Ascending aorta (tissue), 2 donors: ENCODE data around the gene LRRC46. TPM values are rescaled to one million over a fixed set of nuclear protein-coding genes. Genes with fewer than 3 reads are reported as not detected.
A peak's percentile ranks its signal among the peaks of the same experiment; 100 is the strongest.

Experiments used
- DNase-seq, 2 donors: peaks; one replicate each; pipeline ENCODE4 v3.0.0-alpha.2; 2019; ENCODE audit warnings: low spot score in 2 of 2
- H3K27ac ChIP-seq, 2 donors: fragments of 200-600 bp; sonication (generic); one replicate each; pipeline ENCODE4 v1.5.1; 2016 to 2017; ENCODE audit warnings: mild to moderate bottlenecking in 1 of 2
- H3K27me3 ChIP-seq: fragments of 200-600 bp; sonication (generic); one replicate; pipeline ENCODE4 v1.5.1; 2017
- H3K36me3 ChIP-seq, 2 donors: fragments of 200-600 bp; sonication (generic); one replicate each; pipeline ENCODE4 v1.5.1; 2016
- H3K4me1 ChIP-seq, 2 donors: fragments of 200-600 bp; sonication (generic); one replicate each; pipeline ENCODE4 v1.5.1; 2016 to 2017; ENCODE audit warnings: mild to moderate bottlenecking in 1 of 2
- H3K4me3 ChIP-seq, 2 donors: fragments of 200-600 bp; sonication (generic); one replicate each; pipeline ENCODE4 v1.5.1; 2016 to 2017; ENCODE audit warnings: mild to moderate bottlenecking in 1 of 2
- H3K9me3 ChIP-seq, 2 donors: fragments of 200-600 bp; sonication (generic); one replicate each; pipeline ENCODE4 v1.5.1; 2016
- CTCF ChIP-seq, 3 experiments: fragments of 200-600 bp in 2 of 3; fragments of 450-650 bp in 1 of 3; sonication (generic) in 2 of 3; IDR thresholded peaks; one replicate each; pipeline ENCODE4 v1.5.1; 2016 to 2019; ENCODE audit warnings: antibody characterized with exemption in 3 of 3, mild to moderate bottlenecking in 1 of 3, moderate library complexity in 1 of 3
- intact Hi-C: fragments of 100-400 bp; cut with DNase I; formaldehyde crosslinking; loops from one replicate; pipeline ENCODE4 v1.15.1; 2023
- total RNA-seq: library from RNA; depleted of rRNA; stranded (reverse); fragments of >200 nt; gene quantifications from one replicate; pipeline ENCODE4 v1.1.0, GENCODE V29; 2016

Gene LRRC46
- total RNA-seq, 1 donor from 2014 or later: not detected

GRCh38 chr17:47846716-47847340 is 15.4 kb downstream of the LRRC46 start:
- H3K4me1 ChIP-seq: peaks cover 5 to 15% of the 10 kb centered on the region in 2 donors
- no peaks in the 10 kb centered on the region for H3K9me3 ChIP-seq
- H3K36me3 ChIP-seq: no peaks in the 10 kb centered on the region
- no peak overlapping the region for H3K4me3 ChIP-seq
- no peak overlapping the region for H3K27ac ChIP-seq
- no peak for DNase-seq
- intact Hi-C loops: loop anchor here (10.0 kb wide), 2 partner anchors 258 to 288 kb away; partner anchors contain the start of genes CBX1 and SNX11
- peak in 1 of 3 experiments; percentile 2 for TF ChIP-seq CTCF (IDR thresholded peaks at IDR 0.05)
- peaks cover 24% of the 10 kb centered on the region for H3K27me3 ChIP-seq

- H3K27ac ChIP-seq: no peak overlapping the region
- no peaks in the 10 kb centered on the region for H3K36me3 ChIP-seq
- peaks cover 5 to 16% of the 10 kb centered on the region in 2 donors for H3K4me1 ChIP-seq
- DNase-seq: no peak
- TF ChIP-seq CTCF (IDR thresholded peaks at IDR 0.05): peak in 2 of 3 experiments; percentile 0 to 28
- intact Hi-C loops: loop anchor here (10.0 kb wide), 2 partner anchors 257 to 287 kb away; partner anchors contain the start of genes CBX1 and SNX11
- no peaks in the 10 kb centered on the region for H3K9me3 ChIP-seq
- no peak overlapping the region for H3K4me3 ChIP-seq
- H3K27me3 ChIP-seq: peaks cover 30% of the 10 kb centered on the region
These were observed 16.1 kb downstream of the LRRC46 start for GRCh38 chr17:47847341-47848197.

GRCh38 chr17:47848198-47848513 is 16.7 kb downstream of the LRRC46 start:
- Histone ChIP-seq H3K4me1 (peaks cover 5 to 16% of the 10 kb centered on the region in 2 donors), H3K9me3 (no peaks in the 10 kb centered on the region), H3K27me3 (peaks cover 30% of the 10 kb centered on the region), H3K27ac (no peak overlapping the region), H3K36me3 (no peaks in the 10 kb centered on the region), H3K4me3 (no peak overlapping the region)
- intact Hi-C loops: loop anchor here (10.0 kb wide), 2 partner anchors 257 to 287 kb away; partner anchors contain the start of genes CBX1 and SNX11
- no peak for TF ChIP-seq CTCF (IDR thresholded peaks at IDR 0.05)
- no peak for DNase-seq

GRCh38 chr17:47850373-47850691 is 18.9 kb downstream of the LRRC46 start:
- TF ChIP-seq CTCF (IDR thresholded peaks at IDR 0.05): no peak
- Histone ChIP-seq H3K27me3 (peaks cover 42% of the 10 kb centered on the region), H3K27ac (no peak overlapping the region)

GRCh38 chr17:47850692-47851573 is 19.5 kb downstream of the LRRC46 start, which contains the start of gene SP6:
TSS of gene SP6 (minus strand) at chr17:47851163. CDS start at chr17:47848429, 2,734 bp downstream.
- H3K27me3 ChIP-seq: peaks cover 48% of the 10 kb centered on the region

More at GRCh38 chr17:47850373-47850691, 18.9 kb downstream of the LRRC46 start:
- Histone ChIP-seq H3K36me3 (no peaks in the 10 kb centered on the region), H3K9me3 (no peaks in the 10 kb centered on the region), H3K4me3 (peak overlapping the region; percentile 43 to 46), H3K4me1 (peaks cover 5 to 16% of the 10 kb centered on the region in 2 donors)
- DNase-seq: no peak
- intact Hi-C loops: no loop called here

More at GRCh38 chr17:47850692-47851573, 19.5 kb downstream of the LRRC46 start, which contains the start of gene SP6:
- peak in 1 of 3 experiments; percentile 31 for TF ChIP-seq CTCF (IDR thresholded peaks at IDR 0.05)
- DNase-seq: no peak
- peak within 1 kb of the TSS; percentile 43 to 46 for H3K4me3 ChIP-seq
- H3K27ac ChIP-seq: no peak within 1 kb of the TSS
- no peaks in the 10 kb centered on the region for H3K9me3 ChIP-seq
- H3K36me3 ChIP-seq: no peaks in the 10 kb centered on the region
- peaks cover 5 to 16% of the 10 kb centered on the region in 2 donors for H3K4me1 ChIP-seq
- intact Hi-C loops: no loop called here
